PC-3 (cell line): Measurements from ENCODE around the gene IFI27L2. TPM values are rescaled to one million over a fixed set of nuclear protein-coding genes. Genes with fewer than 3 reads are reported as not detected.

Source experiments
- ATAC-seq: fragments of 200-7000 bp; cut with Tn5 transposase; 2 replicates; pipeline ENCODE4 v1.9.1; 2020; ENCODE audit warnings: mild to moderate bottlenecking, moderate library complexity
- BruUV-seq: library from RNA; stranded (reverse); fragments of 400-500 nt; replicated peaks from 2 replicates; lab custom pipeline; 2021; lab: Mats Ljungman, UMichigan
- CTCF ChIA-PET: fragments of 300-600 bp; sonication (Branson Sonifier 250); formaldehyde crosslinking; loops from one replicate; lab custom pipeline; 2022; ENCODE audit warnings: antibody characterized with exemption; lab: Charles Lee
- POLR2A ChIA-PET: fragments of 300-600 bp; sonication (Branson Sonifier 250); formaldehyde crosslinking; loops from one replicate; lab custom pipeline; 2022; ENCODE audit warnings: antibody characterized with exemption; ENCODE audit not compliant: unreplicated experiment; lab: Charles Lee
- DNase-seq: peaks from one replicate; pipeline ENCODE4 v3.0.0-alpha.2; 2015
- H2AFZ ChIP-seq: fragments of 300-600 bp; sonication (generic); 2 replicates; pipeline ENCODE4 v1.6.0; 2016; ENCODE audit warnings: antibody characterized with exemption, low read length
- H3F3A ChIP-seq: fragments of 300-600 bp; sonication (generic); one replicate; pipeline ENCODE4 v1.6.0; 2017; ENCODE audit warnings: antibody characterized with exemption, low read length, control low read depth, mild to moderate bottlenecking; ENCODE audit not compliant: unreplicated experiment
- H3K27ac ChIP-seq: fragments of 300-600 bp; sonication (generic); 2 replicates; pipeline ENCODE4 v1.5.1; 2016; ENCODE audit warnings: mild to moderate bottlenecking, low read length
- H3K27me3 ChIP-seq: fragments of 300-600 bp; sonication (generic); 2 replicates; pipeline ENCODE4 v1.6.1; 2016; ENCODE audit warnings: low read length, mixed read lengths
- H3K36me3 ChIP-seq: fragments of 300-600 bp; sonication (generic); 2 replicates; pipeline ENCODE4 v1.6.1; 2016; ENCODE audit warnings: low read depth, mixed run types, low read length, mixed read lengths
- H3K4me1 ChIP-seq: fragments of 300-600 bp; sonication (generic); 2 replicates; pipeline ENCODE4 v1.5.1; 2016; ENCODE audit warnings: low read length; ENCODE audit not compliant: insufficient read depth
- H3K4me2 ChIP-seq: fragments of 300-600 bp; sonication (generic); 2 replicates; pipeline ENCODE4 v1.6.0; 2016; ENCODE audit warnings: low read length
- H3K4me3 ChIP-seq: fragments of 300-600 bp; sonication (generic); 2 replicates; pipeline ENCODE4 v1.5.1; 2016; ENCODE audit warnings: mild to moderate bottlenecking, low read length, mixed read lengths
- H3K79me2 ChIP-seq: fragments of 300-600 bp; sonication (generic); 2 replicates; pipeline ENCODE4 v1.6.1; 2017; ENCODE audit warnings: low read length, mixed read lengths
- H3K9ac ChIP-seq: fragments of 300-600 bp; sonication (generic); 2 replicates; pipeline ENCODE4 v1.6.0; 2016; ENCODE audit warnings: mild to moderate bottlenecking, low read length
- H3K9me2 ChIP-seq: fragments of 300-600 bp; sonication (generic); replicated peaks from 2 replicates; pipeline ENCODE4 v1.6.1; 2016; ENCODE audit warnings: mixed run types, low read length, mixed read lengths
- H3K9me3 ChIP-seq: fragments of 300-600 bp; sonication (generic); 2 replicates; pipeline ENCODE4 v1.6.1; 2016; ENCODE audit warnings: low read length, mixed read lengths
- H4K20me1 ChIP-seq: fragments of 300-600 bp; sonication (generic); 2 replicates; pipeline ENCODE4 v1.6.1; 2016; ENCODE audit warnings: low read length, mixed read lengths
- EZH2 ChIP-seq: fragments of 300-600 bp; sonication (generic); IDR thresholded peaks from one replicate; pipeline ENCODE4 v1.6.1; 2017; ENCODE audit warnings: antibody characterized with exemption, mild to moderate bottlenecking, low read length; ENCODE audit not compliant: unreplicated experiment
- EZH2phosphoT487 ChIP-seq: fragments of 300-600 bp; sonication (generic); IDR thresholded peaks from 2 replicates; pipeline ENCODE4 v1.6.1; 2018; ENCODE audit warnings: mild to moderate bottlenecking, antibody characterized with exemption, low read length, borderline replicate concordance
- intact Hi-C: fragments of 100-400 bp; cut with micrococcal nuclease; formaldehyde crosslinking; loops from 2 replicates; pipeline ENCODE4 v1.9.0; 2023
- total RNA-seq: library from RNA; depleted of rRNA; stranded (reverse); fragments of >200 nt; gene quantifications from 2 replicates; pipeline ENCODE4 v1.2.3, GENCODE V29; 2014
- TF ChIP-seq, protein P1 (sequence below): fragments of 300-600 bp; sonication (generic); conservative IDR thresholded peaks from 2 replicates; pipeline ENCODE4 v1.5.1; 2017; ENCODE audit warnings: antibody characterized with exemption, low read depth, mild to moderate bottlenecking, low read length

Gene IFI27L2
- total RNA-seq, 1 experiment from 2014 or later, result 42.7 TPM

DNA sequence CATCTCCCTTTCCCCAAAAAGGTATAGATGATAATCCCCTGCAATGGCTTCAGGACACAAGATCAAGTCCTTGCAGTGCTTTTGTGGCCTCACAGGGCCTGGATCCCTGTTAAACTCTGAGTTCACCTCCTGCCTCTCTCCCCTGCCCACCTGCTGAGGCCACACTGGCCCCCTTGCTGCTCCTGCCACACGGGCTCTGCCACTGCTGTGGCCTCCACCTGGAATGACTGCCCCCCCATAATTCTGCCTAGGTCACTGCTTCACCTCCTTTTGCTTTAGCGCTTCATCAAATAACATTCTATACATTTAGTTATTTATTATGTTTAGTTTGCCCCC lies 19.5 kb downstream of the IFI27L2 start:
- intact Hi-C loops, result no loop called here
- TF ChIP-seq EZH2phosphoT487 (no peak), EZH2 (no peak)
- TF ChIP-seq, protein P1, sequence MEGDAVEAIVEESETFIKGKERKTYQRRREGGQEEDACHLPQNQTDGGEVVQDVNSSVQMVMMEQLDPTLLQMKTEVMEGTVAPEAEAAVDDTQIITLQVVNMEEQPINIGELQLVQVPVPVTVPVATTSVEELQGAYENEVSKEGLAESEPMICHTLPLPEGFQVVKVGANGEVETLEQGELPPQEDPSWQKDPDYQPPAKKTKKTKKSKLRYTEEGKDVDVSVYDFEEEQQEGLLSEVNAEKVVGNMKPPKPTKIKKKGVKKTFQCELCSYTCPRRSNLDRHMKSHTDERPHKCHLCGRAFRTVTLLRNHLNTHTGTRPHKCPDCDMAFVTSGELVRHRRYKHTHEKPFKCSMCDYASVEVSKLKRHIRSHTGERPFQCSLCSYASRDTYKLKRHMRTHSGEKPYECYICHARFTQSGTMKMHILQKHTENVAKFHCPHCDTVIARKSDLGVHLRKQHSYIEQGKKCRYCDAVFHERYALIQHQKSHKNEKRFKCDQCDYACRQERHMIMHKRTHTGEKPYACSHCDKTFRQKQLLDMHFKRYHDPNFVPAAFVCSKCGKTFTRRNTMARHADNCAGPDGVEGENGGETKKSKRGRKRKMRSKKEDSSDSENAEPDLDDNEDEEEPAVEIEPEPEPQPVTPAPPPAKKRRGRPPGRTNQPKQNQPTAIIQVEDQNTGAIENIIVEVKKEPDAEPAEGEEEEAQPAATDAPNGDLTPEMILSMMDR, result no peak
- no peak overlapping the region for H2AFZ ChIP-seq
- H3K9me2 ChIP-seq, result no peaks in the 10 kb centered on the region
- H3K4me3 ChIP-seq, result no peak overlapping the region
- no peaks in the 10 kb centered on the region for H3F3A ChIP-seq
- BruUV-seq, result no TSS peak
- DNase-seq (no peak), ATAC-seq (no peak)
- no peak overlapping the region for H3K27ac ChIP-seq
- H3K9me3 ChIP-seq, result no peaks in the 10 kb centered on the region
- H3K36me3 ChIP-seq, result no peaks in the 10 kb centered on the region
- ChIA-PET POLR2A (interaction anchor here (0.6 kb wide), 1 partner anchor 44 kb away, joined by 3 read pairs; no protein-coding TSS in a partner anchor), CTCF (no interaction called here)
- no peak overlapping the region for H3K4me2 ChIP-seq
- no peaks in the 10 kb centered on the region for H3K27me3 ChIP-seq
- no peaks in the 10 kb centered on the region; the same call in 1 of the 2 replicates for H3K4me1 ChIP-seq
- no peak overlapping the region for H3K9ac ChIP-seq
- H3K79me2 ChIP-seq, result no peaks in the 10 kb centered on the region
- no peaks in the 10 kb centered on the region for H4K20me1 ChIP-seq

DNA sequence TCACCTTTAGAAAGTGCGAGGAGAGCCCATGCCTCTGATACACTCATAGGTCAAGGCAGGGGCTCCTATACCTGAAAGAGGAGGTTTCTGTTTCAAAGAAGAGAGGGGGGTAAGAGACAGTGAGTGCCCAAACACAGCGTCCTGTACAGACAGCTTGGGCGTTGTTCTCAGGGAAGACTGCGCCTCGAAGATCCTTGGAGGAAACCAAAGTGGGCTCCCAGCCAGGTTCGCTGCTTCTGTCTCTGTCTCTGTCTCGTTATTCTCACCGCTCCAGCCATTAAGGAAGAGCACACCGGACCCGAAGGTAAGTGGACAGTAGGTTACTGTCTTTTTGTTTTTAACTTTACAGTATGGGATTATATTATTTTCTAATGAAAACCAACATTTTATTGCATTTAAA lies 24.7 kb downstream of the IFI27L2 start:
- TF ChIP-seq, protein P1, result no peak
- TF ChIP-seq EZH2phosphoT487 (no peak), EZH2 (no peak)
- Histone ChIP-seq H3K27ac (no peak overlapping the region), H3K9me2 (no peaks in the 10 kb centered on the region), H4K20me1 (no peaks in the 10 kb centered on the region), H3K4me2 (no peak overlapping the region), H2AFZ (no peak overlapping the region), H3K4me3 (no peak overlapping the region), H3K36me3 (no peaks in the 10 kb centered on the region), H3K27me3 (no peaks in the 10 kb centered on the region), H3F3A (no peaks in the 10 kb centered on the region), H3K79me2 (no peaks in the 10 kb centered on the region), H3K9me3 (no peaks in the 10 kb centered on the region), H3K9ac (no peak overlapping the region), H3K4me1 (no peaks in the 10 kb centered on the region)
- ATAC-seq (no peak), DNase-seq (no peak)
- POLR2A ChIA-PET, result no interaction called here
- BruUV-seq, result no TSS peak
- CTCF ChIA-PET, result no interaction called here
- intact Hi-C loops, result no loop called here

DNA sequence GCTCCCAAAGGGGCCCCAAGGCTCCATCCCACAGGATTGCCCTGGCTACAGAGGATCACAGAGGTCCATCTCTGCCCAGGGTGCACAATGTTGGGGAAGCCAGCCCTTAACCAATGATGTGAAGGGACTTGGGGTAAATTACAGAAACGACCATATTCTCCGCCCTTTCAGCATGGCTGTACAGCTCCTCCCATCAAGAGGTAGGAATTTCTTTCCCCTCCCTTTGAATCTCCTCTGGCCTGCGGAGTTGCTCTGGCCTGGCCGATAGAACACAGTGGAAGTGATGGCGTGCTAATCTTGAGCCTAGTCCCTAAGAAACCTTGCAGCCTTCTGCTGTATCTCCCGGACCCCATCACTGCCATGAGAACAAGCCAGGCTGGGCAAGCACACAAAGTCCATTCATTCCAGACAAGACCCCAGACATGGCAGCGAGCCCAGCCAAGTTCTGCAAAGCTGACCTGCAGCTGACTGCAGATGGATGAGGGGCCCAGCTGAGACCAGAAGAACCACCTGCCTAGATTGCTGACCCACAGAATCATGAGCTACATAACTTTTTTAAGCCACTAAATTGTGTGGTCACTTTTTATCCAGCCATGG lies 25.8 kb downstream of the IFI27L2 start:
- H3K27me3 ChIP-seq, result no peaks in the 10 kb centered on the region
- CTCF ChIA-PET, result no interaction called here
- POLR2A ChIA-PET, result no interaction called here

More for the DNA sequence above, 25.8 kb downstream of the IFI27L2 start:
- Histone ChIP-seq H3K4me2 (no peak overlapping the region), H4K20me1 (no peaks in the 10 kb centered on the region), H3K9ac (no peak overlapping the region), H3K4me1 (no peaks in the 10 kb centered on the region), H3K36me3 (no peaks in the 10 kb centered on the region), H3K9me2 (no peaks in the 10 kb centered on the region), H3K79me2 (no peaks in the 10 kb centered on the region), H3F3A (no peaks in the 10 kb centered on the region), H3K9me3 (no peaks in the 10 kb centered on the region), H3K4me3 (no peak overlapping the region), H2AFZ (no peak overlapping the region), H3K27ac (no peak overlapping the region)
- TF ChIP-seq EZH2 (no peak), EZH2phosphoT487 (no peak)
- TF ChIP-seq, protein P1, result no peak
- ATAC-seq (no peak), DNase-seq (no peak)
- intact Hi-C loops, result no loop called here
- BruUV-seq, result no TSS peak
